NOMO-1 treated with dmso at 0.1 percent for 144 hours (cell line): ENCODE results near the gene CRADD.

Experiments
- DNase-seq: peaks from one replicate; lab custom pipeline; 2025; ENCODE audit not compliant: unreplicated experiment; lab: John Stamatoyannopoulos, UW

The CRADD gene

GRCh38 chr12:93804392-93805179, 127.4 kb downstream of the CRADD start:
- no peak for DNase-seq

- no peak for DNase-seq
Measured at GRCh38 chr12:93805736-93806141, 128.6 kb downstream of the CRADD start.

GRCh38 chr12:93807354-93807753, 130.2 kb downstream of the CRADD start:
- DNase-seq, result no peak

GRCh38 chr12:93808169-93808899, 131.2 kb downstream of the CRADD start:
- no peak for DNase-seq

- no peak for DNase-seq
Measured at GRCh38 chr12:93812626-93813025, 135.5 kb downstream of the CRADD start.

GRCh38 chr12:93813186-93813585, 136.0 kb downstream of the CRADD start:
- DNase-seq, result no peak

GRCh38 chr12:93813972-93814821, 137.0 kb downstream of the CRADD start:
- peak; percentile 18 for DNase-seq

GRCh38 chr12:93818488-93819049, 141.4 kb downstream of the CRADD start:
- DNase-seq, result no peak

- DNase-seq, result no peak
Measured at GRCh38 chr12:93819050-93819491, 141.9 kb downstream of the CRADD start.

GRCh38 chr12:93823616-93824391, 146.6 kb downstream of the CRADD start:
- DNase-seq, result no peak

- no peak for DNase-seq
Measured at GRCh38 chr12:93824514-93825500, 147.6 kb downstream of the CRADD start.

- no peak for DNase-seq
Measured at GRCh38 chr12:93825501-93825888, 148.3 kb downstream of the CRADD start.

- no peak for DNase-seq
Measured at GRCh38 chr12:93825931-93826555, 148.9 kb downstream of the CRADD start.

- no peak for DNase-seq
Measured at GRCh38 chr12:93827179-93827578, 150.0 kb downstream of the CRADD start.

GRCh38 chr12:93827669-93828068, 150.5 kb downstream of the CRADD start:
- DNase-seq, result no peak

GRCh38 chr12:93829016-93829415, 151.8 kb downstream of the CRADD start:
- no peak for DNase-seq

GRCh38 chr12:93831374-93831773, 154.2 kb downstream of the CRADD start:
- DNase-seq, result no peak

GRCh38 chr12:93832131-93832530, 155.0 kb downstream of the CRADD start:
- no peak for DNase-seq

- no peak for DNase-seq
Measured at GRCh38 chr12:93833946-93834345, 156.8 kb downstream of the CRADD start.
